Left colon (tissue), 2 donors: Measurements from ENCODE around the gene TADA3. TPM values are rescaled to one million over a fixed set of nuclear protein-coding genes. Genes with fewer than 3 reads are reported as not detected.

ENCODE experiments used
- ATAC-seq: fragments of 200-7000 bp; cut with Tn5 transposase; one replicate; pipeline ENCODE4 v1.9.1; 2020; ENCODE audit warnings: mild to moderate bottlenecking, moderate library complexity
- DNase-seq, 2 donors: peaks; one replicate each; pipeline ENCODE4 v3.0.0-alpha.2; 2020
- intact Hi-C, 2 donors: fragments of 100-400 bp; cut with DNase I in 1 of 2; cut with micrococcal nuclease in 1 of 2; formaldehyde crosslinking; loops; one replicate each; pipeline versions ENCODE4 v1.11.2 to v1.14.0; 2022; cut with DNase I, micrococcal nuclease
- total RNA-seq, 2 donors: library from RNA; stranded (reverse); fragmentation: NEBNext Ultra II Directional; extraction: Animal tissue kit (Norgen Biotek cat#: 25700); gene quantifications; one replicate each; pipeline ENCODE4 v1.2.1, GENCODE V29; 2021
- donor health status: DM: no; HTN: no; CAD: no.
- donor health status: DM: yes; HTN: yes; CAD: no.

The TADA3 gene
- total RNA-seq, 2 donors from 2014 or later = 54.1 to 67.0 TPM

- ATAC-seq (no peak), DNase-seq (no peak)
- intact Hi-C loops = no loop called here
Observed at GRCh38 chr3:9812870-9813483, 20.7 kb upstream of the TADA3 start.

DNA sequence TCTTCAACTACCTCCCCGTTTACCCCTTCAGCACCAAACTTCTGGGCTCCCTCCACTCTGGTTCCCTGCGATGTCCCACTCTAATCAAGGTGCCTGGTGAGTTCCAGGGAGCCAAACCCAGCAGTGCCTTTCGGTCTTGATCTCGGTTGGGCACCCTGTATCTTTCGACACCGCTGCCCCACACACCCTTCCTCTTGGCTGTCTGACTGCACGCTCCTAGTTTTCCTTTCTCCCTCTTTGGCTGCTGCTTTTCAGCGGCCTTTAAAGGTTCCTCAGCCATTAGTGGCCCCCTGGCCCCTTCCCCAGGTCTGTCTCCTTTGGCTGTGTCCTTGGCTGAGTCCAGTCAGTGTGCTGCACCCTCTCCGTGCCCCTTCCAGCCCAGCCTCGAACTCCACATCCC lies 18.6 kb upstream of the TADA3 start:
- DNase-seq (no peak), ATAC-seq (no peak)
- intact Hi-C loops = no loop called here

DNA sequence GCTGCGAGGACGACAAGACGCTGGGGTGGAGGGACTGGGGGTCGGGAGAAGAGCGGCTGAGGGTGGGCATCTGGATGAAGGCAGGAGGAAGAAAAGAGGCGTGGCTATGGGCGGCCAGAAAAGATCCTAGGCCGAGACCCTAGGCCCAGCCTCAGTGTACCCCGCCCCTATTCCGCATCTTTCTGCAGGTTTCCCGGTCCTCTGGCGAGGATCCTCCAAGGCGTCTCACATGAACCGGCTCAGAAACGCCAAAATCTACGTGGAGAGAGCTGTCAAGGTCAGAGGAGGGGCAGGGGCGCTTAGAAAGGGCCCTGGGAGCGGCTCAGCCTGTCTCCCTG lies 18.1 kb upstream of the TADA3 start:
- intact Hi-C loops = no loop called here
- DNase-seq = no peak
- ATAC-seq = peak; percentile 2

GRCh38 chr3:9809615-9810432 lies 17.6 kb upstream of the TADA3 start, which contains the start of gene TTLL3:
TTLL3 (plus strand) TSS chr3:9810262; CDS start chr3:9810662, 400 bp downstream.
- peak; percentile 79 to 88 for DNase-seq
- peak; percentile 80 for ATAC-seq
- intact Hi-C loops = no loop called here

DNA sequence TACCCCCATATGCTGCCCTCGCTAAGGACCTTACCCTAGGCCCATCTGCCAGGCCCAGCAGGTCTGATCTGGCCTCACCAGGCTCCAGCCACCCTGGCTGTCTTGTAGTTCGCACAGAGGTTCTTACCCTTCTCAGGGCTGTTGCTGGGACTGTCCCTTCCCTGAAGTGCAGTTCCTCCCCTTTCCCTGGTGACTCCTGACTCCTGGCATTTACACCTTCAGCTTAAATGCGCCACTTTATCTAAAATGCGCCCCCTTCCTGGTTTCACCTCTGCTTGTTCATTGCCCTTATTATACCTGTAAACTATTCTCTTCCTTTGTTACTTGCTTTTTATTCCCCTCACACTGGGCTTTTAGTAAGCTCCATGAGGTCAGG lies 17.0 kb upstream of the TADA3 start:
- ATAC-seq (peak; percentile 59), DNase-seq (peak; percentile 44 to 54)
- intact Hi-C loops = no loop called here

DNA sequence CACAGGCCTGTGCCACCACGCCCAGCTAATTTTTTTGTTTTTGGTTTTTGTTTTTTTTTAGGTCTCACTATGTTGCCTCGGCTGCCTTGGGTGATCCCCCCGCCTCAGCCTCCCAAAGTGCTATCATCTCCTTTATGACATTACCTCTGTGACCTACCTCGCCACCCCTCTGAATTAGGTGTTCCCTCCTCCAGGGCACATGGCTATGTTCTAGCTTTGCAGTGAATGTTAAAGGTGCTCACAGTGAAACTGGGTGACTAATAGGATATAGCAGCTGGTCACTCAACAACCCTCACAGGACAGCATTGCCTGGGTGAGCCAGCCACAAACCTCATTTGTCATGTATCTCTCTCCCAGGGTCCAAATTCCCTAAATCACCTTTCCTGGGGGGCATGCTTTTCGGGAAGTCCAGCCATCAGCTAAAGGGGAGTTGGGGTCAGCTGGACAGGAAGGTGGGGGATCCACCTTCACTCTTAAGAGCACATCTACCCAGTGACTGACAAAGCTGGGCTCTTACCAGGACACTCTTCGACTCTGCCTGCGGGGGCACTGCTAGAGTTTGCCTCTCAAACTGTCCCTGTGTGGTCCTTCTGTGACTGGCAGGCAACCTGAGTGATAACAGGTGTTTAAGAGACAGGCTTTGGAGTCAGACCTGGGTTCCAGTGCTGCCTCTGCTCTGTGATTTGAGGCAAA lies 16.2 kb upstream of the TADA3 start:
- ATAC-seq = peak; percentile 18
- intact Hi-C loops = no loop called here
- peak in 1 of 2 donors; percentile 43 for DNase-seq

- intact Hi-C loops = no loop called here
- no peak for ATAC-seq
- DNase-seq = no peak
Observed at GRCh38 chr3:9807981-9808344, 15.7 kb upstream of the TADA3 start.

DNA sequence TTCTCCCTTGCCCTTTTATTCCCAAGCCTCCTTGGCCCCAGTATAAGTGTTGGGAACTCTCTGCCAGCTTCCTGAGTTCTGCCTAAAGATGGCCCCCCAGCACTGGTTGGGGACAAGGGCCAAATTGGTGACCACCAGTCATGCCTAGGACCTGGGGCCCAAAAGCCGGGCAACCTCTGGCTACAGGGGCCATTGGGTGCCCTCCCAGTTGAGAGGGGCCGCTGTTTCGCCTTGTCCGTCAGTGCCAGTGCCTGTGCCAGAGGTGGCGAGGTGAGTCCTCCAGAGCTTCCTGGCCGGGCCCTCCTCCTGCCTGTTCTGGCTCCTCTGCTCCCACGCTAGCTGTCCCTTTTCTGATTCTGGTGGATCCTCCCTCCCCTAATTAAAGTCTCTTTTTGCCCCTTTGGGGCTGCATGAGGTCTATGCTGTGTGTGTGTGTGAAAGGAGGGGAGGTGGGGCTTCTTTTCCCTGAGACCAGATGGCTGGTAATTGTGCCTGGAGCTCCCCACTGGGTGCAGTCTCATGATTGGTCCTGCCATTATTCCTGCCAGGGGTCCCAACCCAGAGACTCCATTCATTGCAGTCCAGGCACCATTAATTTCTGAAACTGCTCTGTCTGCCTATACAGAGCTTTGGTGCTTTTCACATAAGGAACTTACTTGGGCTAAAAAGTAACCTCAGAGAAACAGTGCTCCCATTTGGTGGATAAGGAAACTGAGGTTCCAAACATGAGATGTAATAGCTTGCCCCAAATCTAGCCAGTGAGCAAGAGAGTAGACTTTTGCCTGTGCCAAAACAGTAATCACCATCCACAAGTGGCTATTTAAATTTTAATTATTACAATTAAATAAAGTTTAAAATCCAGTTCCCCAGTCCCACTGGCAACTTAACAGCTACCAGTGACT lies 14.7 kb upstream of the TADA3 start:
- intact Hi-C loops = no loop called here
- DNase-seq = no peak
- no peak for ATAC-seq

GRCh38 chr3:9806137-9806536 lies 13.9 kb upstream of the TADA3 start:
- ATAC-seq (no peak), DNase-seq (no peak)
- intact Hi-C loops = no loop called here

GRCh38 chr3:9804996-9805395 lies 12.7 kb upstream of the TADA3 start:
- ATAC-seq = no peak
- intact Hi-C loops = no loop called here

DNA sequence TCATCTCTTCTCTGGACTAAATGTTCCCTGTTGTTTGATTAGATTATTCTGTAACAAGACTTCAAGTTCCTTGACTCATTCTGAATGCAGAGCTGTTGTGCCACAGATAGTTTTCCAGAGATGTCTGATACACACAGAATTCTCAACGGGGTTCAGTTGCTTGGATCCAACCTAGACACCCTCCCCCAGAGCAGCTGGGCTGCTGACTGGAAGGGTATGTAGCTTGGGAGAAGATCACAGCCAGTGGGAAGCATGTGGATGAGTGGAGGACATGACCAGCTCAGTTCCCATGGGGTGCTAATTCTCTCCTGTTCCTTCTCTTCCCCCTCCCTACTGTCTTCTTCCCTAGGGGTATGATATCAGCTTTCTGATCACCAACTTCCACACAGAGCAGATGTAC lies 11.2 kb upstream of the TADA3 start:
- ATAC-seq (no peak), DNase-seq (no peak)
- intact Hi-C loops = no loop called here

More at GRCh38 chr3:9804996-9805395, 12.7 kb upstream of the TADA3 start:
- DNase-seq = no peak

GRCh38 chr3:9800529-9800928 lies 8.3 kb upstream of the TADA3 start:
- intact Hi-C loops = no loop called here
- ATAC-seq (peak; percentile 50), DNase-seq (no peak)

- ATAC-seq = no peak
- intact Hi-C loops = no loop called here
- DNase-seq = no peak
Observed at GRCh38 chr3:9797196-9797945, 5.1 kb upstream of the TADA3 start.

DNA sequence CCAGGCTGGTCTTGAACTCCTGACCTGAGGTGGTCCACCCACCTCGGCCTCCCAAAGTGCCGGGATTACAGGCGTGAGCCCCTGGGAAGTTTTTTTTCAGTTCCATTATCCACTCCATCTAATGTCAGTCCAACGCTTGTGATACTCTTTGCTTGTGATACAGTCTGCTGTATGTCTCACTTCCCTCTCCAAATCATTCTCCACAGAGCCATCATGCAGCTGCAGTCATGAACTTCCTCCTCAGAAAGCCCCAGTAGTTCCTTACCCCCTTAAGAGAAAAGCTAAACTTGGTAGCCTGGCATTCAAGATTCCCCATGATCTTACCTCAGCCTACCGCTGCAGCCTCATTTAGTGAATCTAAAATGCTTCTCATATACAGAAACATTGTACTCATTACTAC lies 2.9 kb upstream of the TADA3 start:
- intact Hi-C loops = no loop called here
- DNase-seq (no peak), ATAC-seq (no peak)

DNA sequence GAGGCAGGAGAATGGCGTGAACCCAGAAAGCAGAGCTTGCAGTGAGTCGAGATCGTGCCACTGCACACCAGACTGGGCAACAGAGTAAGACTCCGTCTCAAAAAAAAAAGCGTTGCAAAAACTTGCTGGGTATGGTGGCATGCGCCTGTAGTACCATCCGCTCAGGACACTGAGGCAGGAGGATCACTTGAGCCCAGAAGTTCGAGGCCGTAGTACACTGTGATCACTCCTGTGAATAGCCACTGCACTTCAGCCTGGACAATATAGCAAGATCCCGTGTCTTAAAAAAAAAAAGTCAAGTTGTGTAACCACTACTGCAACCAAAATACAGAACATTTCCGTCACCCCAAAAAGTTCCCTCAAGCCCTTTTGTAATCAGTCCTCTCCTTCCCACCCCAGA lies 2.1 kb upstream of the TADA3 start:
- ATAC-seq (no peak), DNase-seq (no peak)
- intact Hi-C loops = no loop called here

DNA sequence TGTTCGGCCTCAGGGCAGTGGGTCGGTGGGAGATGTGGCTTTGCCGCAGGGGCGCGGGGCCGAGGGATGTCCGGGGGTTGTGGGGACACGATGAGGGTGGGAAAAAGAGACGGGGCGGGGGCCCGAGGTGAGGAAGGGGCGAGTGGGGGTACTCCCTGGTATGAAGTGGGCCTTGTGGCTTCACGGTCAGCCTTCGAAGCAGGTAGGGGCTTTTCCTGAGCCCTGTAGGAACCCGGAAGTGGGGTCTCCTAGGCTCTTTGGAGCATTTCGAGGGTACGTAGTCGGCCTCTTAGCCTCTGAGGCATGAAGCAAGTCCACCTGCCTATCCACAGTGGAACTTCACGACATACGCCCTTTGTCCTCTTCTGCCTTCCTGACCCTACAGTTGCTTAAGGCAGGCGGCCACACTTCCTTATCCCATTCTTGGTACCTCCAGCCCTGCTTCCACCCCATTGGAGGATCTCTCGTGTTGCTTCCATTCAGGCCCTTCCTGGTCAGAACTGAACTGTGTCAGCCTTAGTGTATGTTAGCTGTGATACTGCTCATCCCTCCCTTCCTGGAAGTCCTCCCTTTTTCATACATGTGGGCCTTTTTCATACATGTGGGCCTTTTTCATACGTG lies 998 bp upstream of the TADA3 start:
- peak; percentile 62 for ATAC-seq
- DNase-seq = peak; percentile 51 to 71
- intact Hi-C loops = no loop called here

- intact Hi-C loops = no loop called here
- ATAC-seq (no peak), DNase-seq (no peak)
Observed at GRCh38 chr3:9791790-9792404, 376 bp downstream of the TADA3 start.

DNA sequence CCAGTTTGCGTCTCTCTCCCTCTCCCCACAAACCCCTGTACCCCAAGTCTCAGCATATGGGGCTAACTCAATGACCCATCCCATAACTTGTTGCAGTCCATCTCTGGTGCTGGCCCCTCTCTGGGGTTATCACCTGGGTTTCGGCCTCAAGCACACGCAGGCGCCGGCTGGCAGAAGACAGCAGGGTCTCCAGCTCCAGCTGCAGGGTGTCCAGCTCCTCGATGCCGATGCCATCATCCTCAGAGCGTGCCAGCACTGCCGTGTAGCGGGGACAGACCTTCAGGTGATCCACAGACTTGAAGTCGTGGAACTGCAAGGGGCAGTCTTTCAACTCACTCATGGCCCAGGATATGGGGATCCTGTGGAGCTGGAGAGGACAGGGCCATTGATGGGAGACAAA lies 1.1 kb downstream of the TADA3 start:
- DNase-seq (no peak), ATAC-seq (no peak)
- intact Hi-C loops = no loop called here
